Activated naive CD4-positive, alpha-beta T cell treated with anti-CD3 and anti-CD28 coated beads, Interleukin-2, amount 10 ng/mL, durations not matched to agents 7 days and 5 days (primary cell): ENCODE results near the gene PTGES3.

Source experiments
- CTCF ChIA-PET: fragments of 350-600 bp; sonication (Branson Sonifier 250); formaldehyde crosslinking; loops from one replicate; lab custom pipeline; 2021; ENCODE audit warnings: antibody characterized with exemption; lab: Charles Lee
- DNase-seq: peaks from one replicate; pipeline ENCODE4 v3.0.0-alpha.2; 2020
- H3K27ac Mint-ChIP-seq: one replicate; pipeline ENCODE4 v1.8.0; 2021; ENCODE audit warnings: mild to moderate bottlenecking, moderate library complexity, mixed read lengths
- H3K27me3 Mint-ChIP-seq: one replicate; pipeline ENCODE4 v1.8.0; 2021; ENCODE audit warnings: mild to moderate bottlenecking, mixed read lengths
- H3K36me3 Mint-ChIP-seq: one replicate; pipeline ENCODE4 v1.8.0; 2021; ENCODE audit warnings: mixed read lengths
- H3K4me1 Mint-ChIP-seq: one replicate; pipeline ENCODE4 v1.8.0; 2021; ENCODE audit warnings: mixed read lengths
- H3K4me3 Mint-ChIP-seq: one replicate; pipeline ENCODE4 v1.8.0; 2021; ENCODE audit warnings: mild to moderate bottlenecking, moderate library complexity, mixed read lengths
- H3K9me3 Mint-ChIP-seq: one replicate; pipeline ENCODE4 v1.8.0; 2021; ENCODE audit warnings: mixed read lengths

PTGES3 gene

GRCh38 chr12:56634242-56634836 is 53.7 kb downstream of the PTGES3 start:
- Mint-ChIP-seq H3K4me3 (peak overlapping the region; percentile 99), H3K36me3 (peaks cover 36% of the 10 kb centered on the region), H3K27ac (peak overlapping the region; percentile 91), H3K4me1 (peaks cover 75% of the 10 kb centered on the region), H3K27me3 (no peaks in the 10 kb centered on the region), H3K9me3 (no peaks in the 10 kb centered on the region)
- CTCF ChIA-PET, result interaction anchor here (1.3 to 4.2 kb wide), 5 partner anchors 12 to 121 kb away, joined by 3 to 34 read pairs (median 5); no protein-coding TSS in a partner anchor
- peak; percentile 49 for DNase-seq

- Mint-ChIP-seq H3K4me1 (peaks cover 74% of the 10 kb centered on the region), H3K36me3 (peaks cover 37% of the 10 kb centered on the region), H3K27ac (peak overlapping the region; percentile 91), H3K9me3 (no peaks in the 10 kb centered on the region), H3K27me3 (no peaks in the 10 kb centered on the region), H3K4me3 (peak overlapping the region; percentile 99)
- CTCF ChIA-PET, result interaction anchor here (0.6 to 4.2 kb wide), 7 partner anchors 11 to 448 kb away, joined by 3 to 34 read pairs (median 3); partner anchors contain the start of gene ATP5F1B
- no peak for DNase-seq
Measured at GRCh38 chr12:56633468-56634241, 54.4 kb downstream of the PTGES3 start.

- no peak for DNase-seq
- H3K27me3 Mint-ChIP-seq, result no peaks in the 10 kb centered on the region
- CTCF ChIA-PET, result interaction anchor here (0.6 to 4.2 kb wide), 5 partner anchors 13 to 449 kb away, joined by 3 to 34 read pairs (median 3); partner anchors contain the start of gene ATP5F1B
Measured at GRCh38 chr12:56632701-56633467, 55.2 kb downstream of the PTGES3 start.

GRCh38 chr12:56631790-56632700 is 56.0 kb downstream of the PTGES3 start:
- peak overlapping the region; percentile 64 for H3K27ac Mint-ChIP-seq
- no peaks in the 10 kb centered on the region for H3K9me3 Mint-ChIP-seq
- peaks cover 70% of the 10 kb centered on the region for H3K4me1 Mint-ChIP-seq
- peak; percentile 72 for DNase-seq
- CTCF ChIA-PET, result no interaction called here
- H3K27me3 Mint-ChIP-seq, result no peaks in the 10 kb centered on the region
- peaks cover 30% of the 10 kb centered on the region for H3K36me3 Mint-ChIP-seq
- H3K4me3 Mint-ChIP-seq, result peak overlapping the region; percentile 99

More at GRCh38 chr12:56632701-56633467, 55.2 kb downstream of the PTGES3 start:
- Mint-ChIP-seq H3K4me1 (peaks cover 75% of the 10 kb centered on the region), H3K9me3 (no peaks in the 10 kb centered on the region), H3K4me3 (peak overlapping the region; percentile 99), H3K27ac (peak overlapping the region; percentile 72), H3K36me3 (peaks cover 35% of the 10 kb centered on the region)

- DNase-seq, result peak; percentile 93
- Mint-ChIP-seq H3K4me1 (peaks cover 75% of the 10 kb centered on the region), H3K27me3 (no peaks in the 10 kb centered on the region), H3K9me3 (no peaks in the 10 kb centered on the region), H3K36me3 (peaks cover 38% of the 10 kb centered on the region), H3K27ac (peak within 1 kb of the TSS; percentile 93), H3K4me3 (peak within 1 kb of the TSS; percentile 84)
- CTCF ChIA-PET, result interaction anchor here (2.1 kb wide), 1 partner anchor 117 kb away, joined by 11 read pairs; no protein-coding TSS in a partner anchor
Measured at GRCh38 chr12:56630180-56630632, 57.9 kb downstream of the PTGES3 start, which contains the start of gene BAZ2A. Gene BAZ2A (minus strand): TSS chr12:56630326. CDS start chr12:56617530, 12,796 bp downstream.

- peak; percentile 65 for DNase-seq
- CTCF ChIA-PET, result interaction anchor here (0.9 to 2.1 kb wide), 7 partner anchors 12 to 116 kb away, joined by 3 to 11 read pairs (median 5); partner anchors contain the start of gene ATP5F1B
- H3K36me3 Mint-ChIP-seq, result peaks cover 39% of the 10 kb centered on the region
- H3K27me3 Mint-ChIP-seq, result no peaks in the 10 kb centered on the region
- no peaks in the 10 kb centered on the region for H3K9me3 Mint-ChIP-seq
- H3K4me3 Mint-ChIP-seq, result peak overlapping the region; percentile 84
- H3K4me1 Mint-ChIP-seq, result peaks cover 74% of the 10 kb centered on the region
- H3K27ac Mint-ChIP-seq, result peak overlapping the region; percentile 93
Measured at GRCh38 chr12:56629459-56630179, 58.5 kb downstream of the PTGES3 start.

GRCh38 chr12:56628671-56629458 is 59.2 kb downstream of the PTGES3 start:
- DNase-seq, result peak; percentile 85
- CTCF ChIA-PET, result interaction anchor here (0.9 to 2.1 kb wide), 11 partner anchors 8 to 116 kb away, joined by 3 to 19 read pairs (median 5); partner anchors contain the start of gene ATP5F1B
- H3K27me3 Mint-ChIP-seq, result no peaks in the 10 kb centered on the region
- H3K4me1 Mint-ChIP-seq, result peaks cover 74% of the 10 kb centered on the region
- H3K4me3 Mint-ChIP-seq, result peak overlapping the region; percentile 84
- H3K9me3 Mint-ChIP-seq, result no peaks in the 10 kb centered on the region
- peaks cover 37% of the 10 kb centered on the region for H3K36me3 Mint-ChIP-seq
- H3K27ac Mint-ChIP-seq, result peak overlapping the region; percentile 93

- Mint-ChIP-seq H3K4me1 (peaks cover 62% of the 10 kb centered on the region), H3K27ac (no peak overlapping the region), H3K36me3 (peaks cover 44% of the 10 kb centered on the region), H3K27me3 (no peaks in the 10 kb centered on the region), H3K9me3 (no peaks in the 10 kb centered on the region), H3K4me3 (no peak overlapping the region)
- no peak for DNase-seq
- CTCF ChIA-PET, result interaction anchor here (0.6 to 0.8 kb wide), 2 partner anchors 9 to 157 kb away, joined by 3 to 5 read pairs; no protein-coding TSS in a partner anchor
Measured at GRCh38 chr12:56626701-56627100, 61.4 kb downstream of the PTGES3 start.

- no peak for DNase-seq
- CTCF ChIA-PET, result interaction anchor here (1.3 to 4.9 kb wide), 2 partner anchors 12 to 14 kb away, joined by 5 to 27 read pairs; no protein-coding TSS in a partner anchor
- Mint-ChIP-seq H3K36me3 (peaks cover 40% of the 10 kb centered on the region), H3K9me3 (no peaks in the 10 kb centered on the region), H3K27ac (no peak overlapping the region), H3K4me3 (no peak overlapping the region), H3K27me3 (no peaks in the 10 kb centered on the region), H3K4me1 (peaks cover 37% of the 10 kb centered on the region)
Measured at GRCh38 chr12:56622535-56622934, 65.5 kb downstream of the PTGES3 start.

GRCh38 chr12:56616925-56617324 is 71.2 kb downstream of the PTGES3 start:
- DNase-seq, result no peak
- peaks cover 59% of the 10 kb centered on the region for H3K36me3 Mint-ChIP-seq

GRCh38 chr12:56616244-56616643 is 71.8 kb downstream of the PTGES3 start:
- Mint-ChIP-seq H3K27me3 (no peaks in the 10 kb centered on the region), H3K4me1 (peaks cover 2% of the 10 kb centered on the region), H3K9me3 (no peaks in the 10 kb centered on the region), H3K36me3 (peaks cover 66% of the 10 kb centered on the region), H3K4me3 (no peak overlapping the region), H3K27ac (no peak overlapping the region)
- DNase-seq, result no peak
- CTCF ChIA-PET, result interaction anchor here (1.2 kb wide), 1 partner anchor 12 kb away, joined by 3 read pairs; no protein-coding TSS in a partner anchor

More at GRCh38 chr12:56616925-56617324, 71.2 kb downstream of the PTGES3 start:
- no peaks in the 10 kb centered on the region for H3K9me3 Mint-ChIP-seq
- H3K27me3 Mint-ChIP-seq, result no peaks in the 10 kb centered on the region
- H3K27ac Mint-ChIP-seq, result no peak overlapping the region
- CTCF ChIA-PET, result interaction anchor here (1.2 kb wide), 1 partner anchor 12 kb away, joined by 3 read pairs; no protein-coding TSS in a partner anchor
- no peak overlapping the region for H3K4me3 Mint-ChIP-seq
- H3K4me1 Mint-ChIP-seq, result peaks cover 2% of the 10 kb centered on the region
